Measurements from ENCODE around the gene RTN3. TPM values are rescaled to one million over a fixed set of nuclear protein-coding genes. Genes with fewer than 3 reads are reported as not detected.

RTN3 gene
- total RNA-seq, 2 donors from 2014 or later, result 128 to 160 TPM

DNA sequence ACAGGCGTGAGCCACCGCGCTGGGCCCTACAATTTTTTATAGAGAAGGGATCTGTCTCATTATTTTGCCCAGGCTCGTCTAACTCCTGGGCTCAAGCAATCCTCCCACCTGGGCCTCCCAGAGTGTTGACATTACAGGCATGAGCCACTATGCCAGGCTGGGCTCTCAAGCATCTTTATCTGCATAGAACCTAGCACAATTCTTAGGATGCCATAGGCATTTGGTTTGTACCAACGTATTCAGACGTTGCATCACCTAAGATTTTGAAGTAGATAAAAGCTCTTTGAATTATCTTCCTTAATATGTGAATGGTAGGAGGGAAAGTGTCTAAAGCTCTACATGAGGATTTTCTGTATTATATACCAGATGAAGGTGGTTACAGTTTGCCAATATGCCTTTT is 30.5 kb downstream of the RTN3 start:
- no peaks in the 10 kb centered on the region for H3K9me3 Mint-ChIP-seq
- H3K27ac ChIP-seq (ENCODE audit: low read depth, low read length), result no peak overlapping the region
- peaks cover 6% of the 10 kb centered on the region for H3K36me3 ChIP-seq (ENCODE audit: control insufficient read depth, insufficient read depth, low read length)
- H3K4me3 ChIP-seq (ENCODE audit: low read length), result no peak overlapping the region
- no peak overlapping the region for H3K9ac ChIP-seq (ENCODE audit: extremely low read depth, low read length, poor library complexity, severe bottlenecking)
- DNase-seq, result no peak
- no peaks in the 10 kb centered on the region for H3K27me3 Mint-ChIP-seq (ENCODE audit: insufficient read depth)
- WGBS, 2 experiments (ENCODE audit: insufficient coverage in 1 of 2, insufficient read length in 1 of 2), result 94 to 95% methylated on average over 6 of the region's 6 CpGs
- H3K4me1 Mint-ChIP-seq, result peaks cover 4% of the 10 kb centered on the region
- no peaks in the 10 kb centered on the region for H3K9me3 ChIP-seq (ENCODE audit: control insufficient read depth, low read length)
- no peak overlapping the region for H3K4me3 Mint-ChIP-seq
- no peaks in the 10 kb centered on the region for H3K27me3 ChIP-seq (ENCODE audit: control insufficient read depth, insufficient read depth, low read length, poor library complexity, severe bottlenecking)
- H3K4me1 ChIP-seq (ENCODE audit: control insufficient read depth, insufficient read depth, low read length), result no peaks in the 10 kb centered on the region
- peaks cover 8% of the 10 kb centered on the region for H3K36me3 Mint-ChIP-seq (ENCODE audit: low read depth)
- H3K27ac Mint-ChIP-seq, result peak overlapping the region; percentile 72
- TF ChIP-seq, protein P1, sequence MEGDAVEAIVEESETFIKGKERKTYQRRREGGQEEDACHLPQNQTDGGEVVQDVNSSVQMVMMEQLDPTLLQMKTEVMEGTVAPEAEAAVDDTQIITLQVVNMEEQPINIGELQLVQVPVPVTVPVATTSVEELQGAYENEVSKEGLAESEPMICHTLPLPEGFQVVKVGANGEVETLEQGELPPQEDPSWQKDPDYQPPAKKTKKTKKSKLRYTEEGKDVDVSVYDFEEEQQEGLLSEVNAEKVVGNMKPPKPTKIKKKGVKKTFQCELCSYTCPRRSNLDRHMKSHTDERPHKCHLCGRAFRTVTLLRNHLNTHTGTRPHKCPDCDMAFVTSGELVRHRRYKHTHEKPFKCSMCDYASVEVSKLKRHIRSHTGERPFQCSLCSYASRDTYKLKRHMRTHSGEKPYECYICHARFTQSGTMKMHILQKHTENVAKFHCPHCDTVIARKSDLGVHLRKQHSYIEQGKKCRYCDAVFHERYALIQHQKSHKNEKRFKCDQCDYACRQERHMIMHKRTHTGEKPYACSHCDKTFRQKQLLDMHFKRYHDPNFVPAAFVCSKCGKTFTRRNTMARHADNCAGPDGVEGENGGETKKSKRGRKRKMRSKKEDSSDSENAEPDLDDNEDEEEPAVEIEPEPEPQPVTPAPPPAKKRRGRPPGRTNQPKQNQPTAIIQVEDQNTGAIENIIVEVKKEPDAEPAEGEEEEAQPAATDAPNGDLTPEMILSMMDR (conservative IDR thresholded peaks at IDR 0.05), result no peak

DNA sequence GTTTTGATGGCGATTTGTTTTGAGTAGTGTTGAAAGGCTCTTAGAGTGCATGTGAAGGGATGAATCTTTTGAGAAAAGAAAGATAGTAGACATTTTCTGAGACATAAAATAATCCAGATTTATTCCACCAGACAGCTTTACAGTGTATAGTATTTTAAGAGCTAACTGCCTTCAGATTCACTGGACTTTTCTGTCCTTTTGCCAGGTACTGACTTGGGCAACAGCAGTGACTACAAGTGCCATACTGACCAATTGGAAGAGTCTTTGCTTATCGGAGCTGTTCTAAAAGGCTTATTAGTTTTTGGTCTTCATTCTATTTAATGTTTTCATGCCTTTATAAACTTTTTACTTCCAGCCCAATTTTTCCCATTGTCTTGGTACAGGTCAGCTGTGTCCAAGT is 32.5 kb downstream of the RTN3 start:
- TF ChIP-seq, protein P1 (conservative IDR thresholded peaks at IDR 0.05), result no peak
- 94 to 100% methylated on average over 1 to 2 of the region's 2 CpGs for WGBS, 2 experiments (ENCODE audit: insufficient coverage in 1 of 2, insufficient read length in 1 of 2)
- H3K27me3 Mint-ChIP-seq (ENCODE audit: insufficient read depth), result no peaks in the 10 kb centered on the region
- peaks cover 6% of the 10 kb centered on the region for H3K36me3 Mint-ChIP-seq (ENCODE audit: low read depth)
- no peaks in the 10 kb centered on the region for H3K9me3 Mint-ChIP-seq
- H3K36me3 ChIP-seq (ENCODE audit: control insufficient read depth, insufficient read depth, low read length), result peaks cover 6% of the 10 kb centered on the region
- no peaks in the 10 kb centered on the region for H3K27me3 ChIP-seq (ENCODE audit: control insufficient read depth, insufficient read depth, low read length, poor library complexity, severe bottlenecking)
- H3K27ac ChIP-seq (ENCODE audit: low read depth, low read length), result no peak overlapping the region
- no peak overlapping the region for H3K27ac Mint-ChIP-seq
- no peak overlapping the region for H3K4me3 Mint-ChIP-seq
- H3K4me1 Mint-ChIP-seq, result peaks cover 4% of the 10 kb centered on the region
- no peak for DNase-seq
- no peak overlapping the region for H3K4me3 ChIP-seq (ENCODE audit: low read length)
- no peak overlapping the region for H3K9ac ChIP-seq (ENCODE audit: extremely low read depth, low read length, poor library complexity, severe bottlenecking)
- H3K4me1 ChIP-seq (ENCODE audit: control insufficient read depth, insufficient read depth, low read length), result no peaks in the 10 kb centered on the region
- no peaks in the 10 kb centered on the region for H3K9me3 ChIP-seq (ENCODE audit: control insufficient read depth, low read length)

DNA sequence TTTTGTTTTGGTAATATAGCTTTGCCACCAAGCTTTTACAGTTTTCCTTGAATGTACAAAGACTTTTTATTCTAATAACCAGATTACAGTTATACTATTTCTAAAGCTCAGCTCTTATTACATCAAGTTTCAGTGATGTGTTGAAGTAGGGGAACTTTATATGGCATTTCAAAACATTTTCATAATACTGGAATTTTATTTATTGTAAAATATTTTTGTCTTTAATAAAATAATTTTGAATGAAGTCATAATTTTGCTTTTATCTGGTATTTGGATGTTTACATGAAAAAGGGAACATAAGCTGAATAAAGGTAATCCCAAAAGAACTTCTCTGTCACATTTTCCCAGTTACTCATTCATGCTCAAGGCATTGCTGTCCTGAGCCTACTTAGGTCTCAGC is 34.7 kb downstream of the RTN3 start:
- Mint-ChIP-seq H3K4me1 (no peaks in the 10 kb centered on the region), H3K4me3 (no peak overlapping the region), H3K27me3 (ENCODE audit: insufficient read depth) (no peaks in the 10 kb centered on the region), H3K9me3 (no peaks in the 10 kb centered on the region), H3K36me3 (ENCODE audit: low read depth) (peaks cover 6% of the 10 kb centered on the region), H3K27ac (no peak overlapping the region)
- Histone ChIP-seq H3K9me3 (ENCODE audit: control insufficient read depth, low read length) (no peaks in the 10 kb centered on the region), H3K4me3 (ENCODE audit: low read length) (no peak overlapping the region), H3K9ac (ENCODE audit: extremely low read depth, low read length, poor library complexity, severe bottlenecking) (no peak overlapping the region), H3K36me3 (ENCODE audit: control insufficient read depth, insufficient read depth, low read length) (peaks cover 20% of the 10 kb centered on the region), H3K4me1 (ENCODE audit: control insufficient read depth, insufficient read depth, low read length) (no peaks in the 10 kb centered on the region), H3K27me3 (ENCODE audit: control insufficient read depth, insufficient read depth, low read length, poor library complexity, severe bottlenecking) (no peaks in the 10 kb centered on the region), H3K27ac (ENCODE audit: low read depth, low read length) (no peak overlapping the region)
- TF ChIP-seq, protein P1 (conservative IDR thresholded peaks at IDR 0.05), result no peak
- no peak for DNase-seq
